Large intestine (tissue), 3 donors: ENCODE results near the gene CHRM5. TPM values are rescaled to one million over a fixed set of nuclear protein-coding genes. Genes with fewer than 3 reads are reported as not detected.

Experiments used
- DNase-seq, 2 donors: peaks; one replicate each; pipeline versions ENCODE4 v3.0.0 to v3.0.0-alpha.2; 2013
- H3K27ac ChIP-seq: one replicate; pipeline ENCODE4 v1.5.1; 2013; ENCODE audit warnings: low read length
- H3K27me3 ChIP-seq: 2 replicates; pipeline ENCODE4 v1.6.1; 2013; ENCODE audit warnings: low read length; ENCODE audit not compliant: control insufficient read depth, insufficient read depth
- H3K36me3 ChIP-seq: 2 replicates; pipeline ENCODE4 v1.6.1; 2013; ENCODE audit warnings: low read length; ENCODE audit not compliant: control insufficient read depth, insufficient read depth
- H3K4me1 ChIP-seq: one replicate; pipeline ENCODE4 v1.6.1; 2013; ENCODE audit warnings: low read length; ENCODE audit not compliant: control insufficient read depth, insufficient read depth
- H3K4me3 ChIP-seq: one replicate; pipeline ENCODE4 v1.5.1; 2013; ENCODE audit warnings: low read length
- H3K9me3 ChIP-seq: one replicate; pipeline ENCODE4 v1.6.1; 2013; ENCODE audit warnings: mild to moderate bottlenecking, low read depth, low read length, moderate library complexity; ENCODE audit not compliant: control insufficient read depth
- WGBS: methylation state at CpG from one replicate; pipeline ENCODE4 v1.1.5; 2013; ENCODE audit warnings: low lambda C conversion rate; ENCODE audit not compliant: insufficient coverage; 5-methylcytosine and 5-hydroxymethylcytosine counted together
- polyA plus RNA-seq: library from polyadenylated mRNA; unstranded; fragments of 120-200 nt; gene quantifications from one replicate; pipeline ENCODE4 v1.2.1, GENCODE V29; 2013

Gene CHRM5
- polyA plus RNA-seq, 1 donor = 0.48 TPM

GRCh38 chr15:34079904-34080303, 111.6 kb downstream of the CHRM5 start:
- no peaks in the 10 kb centered on the region for H3K27me3 ChIP-seq
- peak; percentile 44 to 68 for DNase-seq
- whole genome bisulfite sequencing = no CpG with 5 or more reads among the region's 4 CpGs
- H3K4me1 ChIP-seq = no peaks in the 10 kb centered on the region
- H3K36me3 ChIP-seq = peaks cover 9% of the 10 kb centered on the region
- H3K4me3 ChIP-seq = no peak overlapping the region
- H3K27ac ChIP-seq = peak overlapping the region; percentile 54
- no peaks in the 10 kb centered on the region for H3K9me3 ChIP-seq

GRCh38 chr15:34084086-34084485, 115.8 kb downstream of the CHRM5 start:
- WGBS = no CpG with 5 or more reads among the region's 7 CpGs
- H3K36me3 ChIP-seq = peaks cover 33% of the 10 kb centered on the region
- no peak overlapping the region for H3K4me3 ChIP-seq
- H3K9me3 ChIP-seq = no peaks in the 10 kb centered on the region
- H3K4me1 ChIP-seq = no peaks in the 10 kb centered on the region
- no peak overlapping the region for H3K27ac ChIP-seq
- no peaks in the 10 kb centered on the region for H3K27me3 ChIP-seq
- no peak for DNase-seq

- DNase-seq = no peak
- no CpG with 5 or more reads among the region's 2 CpGs for WGBS
- Histone ChIP-seq H3K4me1 (no peaks in the 10 kb centered on the region), H3K27ac (no peak overlapping the region), H3K9me3 (no peaks in the 10 kb centered on the region), H3K27me3 (no peaks in the 10 kb centered on the region), H3K4me3 (no peak overlapping the region), H3K36me3 (peaks cover 37% of the 10 kb centered on the region)
Observed at GRCh38 chr15:34085746-34086145, 117.4 kb downstream of the CHRM5 start.

- H3K9me3 ChIP-seq = no peaks in the 10 kb centered on the region
- no peak overlapping the region for H3K4me3 ChIP-seq
- H3K27me3 ChIP-seq = no peaks in the 10 kb centered on the region
- no peak overlapping the region for H3K27ac ChIP-seq
- DNase-seq = no peak
- peaks cover 2% of the 10 kb centered on the region for H3K4me1 ChIP-seq
- 40% methylated on average over 1 of the region's 5 CpGs for WGBS
- peaks cover 7% of the 10 kb centered on the region for H3K36me3 ChIP-seq
Observed at GRCh38 chr15:34099914-34100313, 131.6 kb downstream of the CHRM5 start.

- Histone ChIP-seq H3K9me3 (no peaks in the 10 kb centered on the region), H3K36me3 (peaks cover 3% of the 10 kb centered on the region), H3K4me3 (peak within 1 kb of the TSS; percentile 70), H3K4me1 (peaks cover 2% of the 10 kb centered on the region), H3K27me3 (no peaks in the 10 kb centered on the region), H3K27ac (peak within 1 kb of the TSS; percentile 71)
- WGBS = no CpG with 5 or more reads among the region's 48 CpGs
- DNase-seq = peak; percentile 99
Observed at GRCh38 chr15:34101366-34102174, 133.3 kb downstream of the CHRM5 start, which contains the start of the genes EMC7 and PGBD4. Gene EMC7 (minus strand): TSS chr15:34101862. CDS start chr15:34101839, 23 bp downstream. Gene PGBD4 (plus strand): TSS chr15:34102083. CDS start chr15:34102532, 449 bp downstream.

- peak overlapping the region; percentile 57 for H3K4me3 ChIP-seq
- no CpG with 5 or more reads among the region's 29 CpGs for WGBS
- H3K4me1 ChIP-seq = peaks cover 2% of the 10 kb centered on the region
- H3K27me3 ChIP-seq = no peaks in the 10 kb centered on the region
- DNase-seq = no peak
- H3K36me3 ChIP-seq = peaks cover 3% of the 10 kb centered on the region
- H3K27ac ChIP-seq = peak overlapping the region; percentile 71
- H3K9me3 ChIP-seq = no peaks in the 10 kb centered on the region
Observed at GRCh38 chr15:34102175-34102925, 134.1 kb downstream of the CHRM5 start.

- Histone ChIP-seq H3K27ac (no peak overlapping the region), H3K36me3 (no peaks in the 10 kb centered on the region)
- no CpG with 5 or more reads among the region's 1 CpG for WGBS
Observed at GRCh38 chr15:34106423-34106822, 138.1 kb downstream of the CHRM5 start.

GRCh38 chr15:34107315-34107714, 139.0 kb downstream of the CHRM5 start:
- Histone ChIP-seq H3K27me3 (no peaks in the 10 kb centered on the region), H3K4me3 (no peak overlapping the region), H3K27ac (no peak overlapping the region), H3K4me1 (no peaks in the 10 kb centered on the region), H3K9me3 (no peaks in the 10 kb centered on the region), H3K36me3 (no peaks in the 10 kb centered on the region)
- WGBS = no CpG with 5 or more reads among the region's 2 CpGs
- DNase-seq = no peak

More at GRCh38 chr15:34106423-34106822, 138.1 kb downstream of the CHRM5 start:
- Histone ChIP-seq H3K27me3 (no peaks in the 10 kb centered on the region), H3K9me3 (no peaks in the 10 kb centered on the region), H3K4me1 (no peaks in the 10 kb centered on the region), H3K4me3 (no peak overlapping the region)
- DNase-seq = no peak

- WGBS = 79% methylated on average over 2 of the region's 5 CpGs
- no peak for DNase-seq
- no peaks in the 10 kb centered on the region for H3K27me3 ChIP-seq
- no peaks in the 10 kb centered on the region for H3K36me3 ChIP-seq
- H3K4me1 ChIP-seq = no peaks in the 10 kb centered on the region
- H3K27ac ChIP-seq = no peak overlapping the region
- no peak overlapping the region for H3K4me3 ChIP-seq
- no peaks in the 10 kb centered on the region for H3K9me3 ChIP-seq
Observed at GRCh38 chr15:34109797-34110663, 141.7 kb downstream of the CHRM5 start.

- H3K27me3 ChIP-seq = no peaks in the 10 kb centered on the region
- H3K4me1 ChIP-seq = no peaks in the 10 kb centered on the region
- no CpG with 5 or more reads among the region's 6 CpGs for WGBS
- H3K36me3 ChIP-seq = no peaks in the 10 kb centered on the region
- H3K27ac ChIP-seq = no peak overlapping the region
- no peaks in the 10 kb centered on the region for H3K9me3 ChIP-seq
- no peak overlapping the region for H3K4me3 ChIP-seq
- DNase-seq = no peak
Observed at GRCh38 chr15:34111488-34111887, 143.2 kb downstream of the CHRM5 start.
